HepG2 (cell line): ENCODE measurements around the gene MICB. TPM values are rescaled to one million over a fixed set of nuclear protein-coding genes. Genes with fewer than 3 reads are reported as not detected.

Experiments
- ATF1 ChIP-seq: IDR thresholded peaks from 2 replicates; pipeline ENCODE4 v1.6.1; 2016; ENCODE audit warnings: mild to moderate bottlenecking, control low read depth
- CAMTA2 ChIP-seq: sonication (generic); formaldehyde crosslinking; IDR thresholded peaks from 2 replicates; pipeline ENCODE4 v1.4.0; 2020; ENCODE audit warnings: mild to moderate bottlenecking, missing genetic modification reagents, borderline replicate concordance
- GABPA ChIP-seq, 2 experiments: IDR thresholded peaks; 2 replicates each; pipeline ENCODE4 v1.6.1; 2011 to 2016; ENCODE audit warnings: low read depth in 2 of 2, low read length in 1 of 2, missing biosample characterization in 1 of 2, missing genetic modification characterization in 1 of 2
- HNRNPH1 ChIP-seq: fragments of 200-400 bp; formaldehyde crosslinking; optimal IDR thresholded peaks from 2 replicates; pipeline ENCODE3; 2017; ENCODE audit warnings: mild to moderate bottlenecking, low read depth, low read length
- HNRNPK ChIP-seq: fragments of 200-400 bp; formaldehyde crosslinking; IDR thresholded peaks from 2 replicates; pipeline ENCODE4 v1.6.1; 2018; ENCODE audit warnings: low read length, low read depth, moderate library complexity, mild to moderate bottlenecking; ENCODE audit not compliant: poor library complexity, severe bottlenecking
- IKZF5 ChIP-seq: IDR thresholded peaks from 2 replicates; pipeline ENCODE4 v1.6.1; 2018; ENCODE audit warnings: missing genetic modification reagents, mild to moderate bottlenecking, missing compliant biosample characterization
- MXD4 ChIP-seq: IDR thresholded peaks from 2 replicates; pipeline ENCODE4 v1.6.1; 2016; ENCODE audit warnings: mild to moderate bottlenecking, missing biosample characterization, missing genetic modification reagents
- PHF21A ChIP-seq: sonication (generic); formaldehyde crosslinking; IDR thresholded peaks from 2 replicates; pipeline ENCODE4 v1.5.0; 2020; ENCODE audit warnings: mild to moderate bottlenecking, missing genetic modification reagents
- RFXANK ChIP-seq: IDR thresholded peaks from 2 replicates; pipeline ENCODE4 v1.6.1; 2016
- SRSF9 ChIP-seq: fragments of 200-400 bp; formaldehyde crosslinking; IDR thresholded peaks from 2 replicates; pipeline ENCODE4 v1.6.1; 2018; ENCODE audit warnings: borderline replicate concordance, mild to moderate bottlenecking, low read depth, low read length; ENCODE audit not compliant: insufficient read depth, poor library complexity, severe bottlenecking
- STAG1 ChIP-seq: sonication (generic); formaldehyde crosslinking; IDR thresholded peaks from 2 replicates; pipeline ENCODE4 v1.4.0; 2020; ENCODE audit warnings: missing genetic modification reagents
- TFDP2 ChIP-seq: sonication (generic); formaldehyde crosslinking; IDR thresholded peaks from 2 replicates; pipeline ENCODE4 v1.4.0; 2020; ENCODE audit warnings: missing genetic modification reagents
- ZBTB46 ChIP-seq: sonication (generic); formaldehyde crosslinking; IDR thresholded peaks from 2 replicates; pipeline ENCODE4 v1.4.0; 2020; ENCODE audit warnings: mild to moderate bottlenecking, missing genetic modification reagents, borderline replicate concordance
- ZNF232 ChIP-seq: sonication (generic); formaldehyde crosslinking; IDR thresholded peaks from 2 replicates; pipeline ENCODE4 v1.4.0; 2020; ENCODE audit warnings: missing genetic modification reagents, borderline replicate concordance
- ZNF280B ChIP-seq: sonication (generic); formaldehyde crosslinking; IDR thresholded peaks from 2 replicates; pipeline ENCODE4 v1.5.0; 2020; ENCODE audit warnings: missing genetic modification reagents, mild to moderate bottlenecking, borderline replicate concordance
- ZNF501 ChIP-seq: sonication (generic); formaldehyde crosslinking; IDR thresholded peaks from 2 replicates; pipeline ENCODE4 v1.5.1; 2020; ENCODE audit warnings: mild to moderate bottlenecking, moderate library complexity, missing genetic modification reagents
- ZNF556 ChIP-seq: sonication (generic); formaldehyde crosslinking; IDR thresholded peaks from 2 replicates; pipeline ENCODE4 v1.4.0; 2020; ENCODE audit warnings: mild to moderate bottlenecking, missing genetic modification reagents, borderline replicate concordance
- ZNF782 ChIP-seq: sonication (generic); formaldehyde crosslinking; IDR thresholded peaks from 2 replicates; pipeline ENCODE4 v1.4.0; 2020; ENCODE audit warnings: missing genetic modification reagents, mild to moderate bottlenecking, borderline replicate concordance
- ZNF883 ChIP-seq: sonication (generic); formaldehyde crosslinking; IDR thresholded peaks from 2 replicates; pipeline ENCODE4 v1.5.1; 2020; ENCODE audit warnings: mild to moderate bottlenecking, missing genetic modification reagents; ENCODE audit errors: not compliant biosample characterization
- ZNF891 ChIP-seq: sonication (generic); formaldehyde crosslinking; IDR thresholded peaks from 2 replicates; pipeline ENCODE4 v1.5.0; 2020; ENCODE audit warnings: mild to moderate bottlenecking, missing genetic modification reagents
- ZSCAN20 ChIP-seq: sonication (generic); formaldehyde crosslinking; IDR thresholded peaks from 2 replicates; pipeline ENCODE4 v1.4.0; 2020; ENCODE audit warnings: missing genetic modification reagents, mild to moderate bottlenecking, borderline replicate concordance
- ZSCAN25 ChIP-seq: sonication (generic); formaldehyde crosslinking; IDR thresholded peaks from 2 replicates; pipeline ENCODE4 v1.8.0; 2022; ENCODE audit warnings: mild to moderate bottlenecking, missing genetic modification reagents
- polyA plus RNA-seq, 8 experiments: library from polyadenylated mRNA; depleted of rRNA in 3 of 8; stranded (reverse) in 7 of 8; unstranded in 1 of 8; fragments of >200 nt; fragmentation: Illumina TruSeq in 4 of 8; extraction: Trizol in 4 of 8; gene quantifications; 2 replicates each; pipeline versions ENCODE4 v1.2.1 to v1.2.3, GENCODE V29; 2011 to 2016; ENCODE audit warnings: low read depth in 4 of 8, missing spikeins in 1 of 8, mixed read lengths in 1 of 8; ENCODE audit not compliant: insufficient read depth in 1 of 8
- total RNA-seq, 5 experiments: library from RNA; depleted of rRNA; stranded (reverse); fragments of >200 nt; fragmentation: Illumina TruSeq; extraction: Trizol; gene quantifications; 2 replicates each; pipeline ENCODE4 v1.2.3, GENCODE V29; 2016; ENCODE audit warnings: low read depth in 1 of 5

The MICB gene
- total and polyA plus RNA-seq, 2 of the 13 experiments (the other 11 are each of a cell fraction or from before 2014, with no cell fraction given), result 12.5 to 12.8 TPM

GRCh38 chr6:31462964-31463870 is 34.7 kb upstream of the MICB start (continued):
- peak; percentile 81; the same call in 1 of the 2 replicates for TF ChIP-seq ZNF280B (CRISPR knock-in tag)
- peak; percentile 100 for TF ChIP-seq RFXANK
- TF ChIP-seq ZNF501 (CRISPR knock-in tag), result 0 out of 2 replicates have a peak, but pooled peaks have one; percentile 64
- TF ChIP-seq HNRNPK, result no peak
- no peak for TF ChIP-seq SRSF9
- peak; percentile 72 for TF ChIP-seq ZNF883 (CRISPR knock-in tag)
- 0 out of 2 replicates have a peak, but pooled peaks have one; percentile 83 for TF ChIP-seq ZBTB46 (CRISPR knock-in tag)
- peak; percentile 39; the same call in 1 of the 2 replicates for TF ChIP-seq MXD4 (CRISPR knock-in tag)
- no peak for TF ChIP-seq GABPA (IDR thresholded peaks at IDR 0.05; ENCODE audit: low read depth, low read length)
- no peak for TF ChIP-seq GABPA (CRISPR knock-in tag; IDR thresholded peaks at IDR 0.05; ENCODE audit: low read depth)
- 0 out of 2 replicates have a peak, but pooled peaks have one; percentile 19 for TF ChIP-seq IKZF5
- TF ChIP-seq PHF21A (CRISPR knock-in tag), result no peak; the same call in 1 of the 2 replicates
- TF ChIP-seq ZNF782 (CRISPR knock-in tag), result peak; percentile 77; the same call in 1 of the 2 replicates
- 0 out of 2 replicates have a peak, but pooled peaks have one; percentile 41 for TF ChIP-seq ZNF232 (CRISPR knock-in tag)
- TF ChIP-seq ZSCAN20 (CRISPR knock-in tag), result 0 out of 2 replicates have a peak, but pooled peaks have one; percentile 54
- peak; percentile 56; the same call in 1 of the 2 replicates for TF ChIP-seq ZNF556 (CRISPR knock-in tag)
- TF ChIP-seq ZNF891 (CRISPR knock-in tag), result peak; percentile 82
- TF ChIP-seq HNRNPH1, result no peak
- peak; percentile 96 for TF ChIP-seq ATF1 (CRISPR knock-in tag)
- no peak for TF ChIP-seq STAG1 (CRISPR knock-in tag)
- peak; percentile 47 for TF ChIP-seq TFDP2 (CRISPR knock-in tag)
- TF ChIP-seq CAMTA2 (CRISPR knock-in tag), result no peak
- no peak for TF ChIP-seq ZSCAN25 (CRISPR knock-in tag)
